GM18526 (cell line): ENCODE measurements around the gene PALM.

Experiments used
- POLR2A ChIP-seq: IDR thresholded peaks from 3 replicates; pipeline ENCODE4 v1.6.1; 2011; ENCODE audit not compliant: insufficient read length; ENCODE audit errors: extremely low read depth

PALM gene

DNA sequence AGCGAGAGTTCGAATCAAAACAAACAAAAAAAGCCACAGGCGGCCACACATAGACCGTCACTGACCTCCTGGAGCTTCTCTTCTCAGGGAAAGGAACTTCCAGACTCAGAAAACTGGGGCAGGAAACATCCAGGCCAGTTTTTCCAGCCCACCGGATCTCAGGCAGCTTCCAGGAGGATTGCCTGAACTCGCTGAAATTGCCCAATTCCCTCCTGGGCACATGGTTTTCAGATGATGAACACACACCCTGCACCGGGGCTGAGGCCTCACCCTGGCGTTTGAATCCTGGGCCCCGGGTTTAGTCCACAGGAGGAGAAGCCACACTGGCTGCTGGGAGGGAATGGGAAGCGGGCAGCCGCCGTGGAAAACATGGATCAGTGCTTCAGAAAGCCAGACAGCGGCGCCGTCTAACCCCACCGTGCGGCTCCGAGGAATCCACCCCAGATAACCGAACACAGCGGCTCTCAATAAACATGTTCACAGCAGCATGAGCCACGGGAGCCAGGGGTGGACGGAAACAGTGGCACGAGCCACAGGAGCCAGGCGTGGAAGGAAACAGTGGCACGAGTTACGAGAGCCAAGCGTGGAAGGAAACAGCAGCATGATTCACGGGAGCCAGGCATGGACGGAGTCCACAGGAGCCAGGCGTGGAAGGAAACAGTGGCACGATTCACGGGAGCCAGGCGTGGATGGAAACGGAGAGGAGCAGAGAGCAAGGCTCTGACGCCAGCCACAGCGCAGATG lies 70.3 kb downstream of the PALM start:
- TF ChIP-seq POLR2A = no peak

DNA sequence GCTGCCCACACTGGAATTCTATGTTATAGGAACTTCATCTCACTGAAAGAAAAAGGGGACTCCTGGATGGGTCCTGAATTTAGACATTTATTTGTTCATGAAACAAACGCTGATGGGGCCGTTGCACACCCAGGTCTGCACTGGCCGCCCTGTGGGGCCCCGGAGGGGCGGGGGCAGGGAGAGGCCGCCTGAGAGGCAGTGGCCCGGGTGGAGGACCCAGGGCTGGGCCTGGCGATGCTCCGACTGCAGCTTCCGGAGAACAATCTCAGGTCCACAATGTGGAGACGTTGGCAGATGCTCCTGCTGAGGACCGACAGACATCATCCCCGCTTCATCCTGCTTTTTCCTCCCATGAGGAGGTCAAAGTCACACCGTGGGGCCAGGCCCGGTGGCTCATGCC lies 72.2 kb downstream of the PALM start:
- no peak for TF ChIP-seq POLR2A

- TF ChIP-seq POLR2A = no peak
Measured at GRCh38 chr19:781800-782184, 73.1 kb downstream of the PALM start.

GRCh38 chr19:782185-782877 lies 73.6 kb downstream of the PALM start:
- TF ChIP-seq POLR2A = no peak

- no peak for TF ChIP-seq POLR2A
Measured at GRCh38 chr19:782878-783668, 74.3 kb downstream of the PALM start.

DNA sequence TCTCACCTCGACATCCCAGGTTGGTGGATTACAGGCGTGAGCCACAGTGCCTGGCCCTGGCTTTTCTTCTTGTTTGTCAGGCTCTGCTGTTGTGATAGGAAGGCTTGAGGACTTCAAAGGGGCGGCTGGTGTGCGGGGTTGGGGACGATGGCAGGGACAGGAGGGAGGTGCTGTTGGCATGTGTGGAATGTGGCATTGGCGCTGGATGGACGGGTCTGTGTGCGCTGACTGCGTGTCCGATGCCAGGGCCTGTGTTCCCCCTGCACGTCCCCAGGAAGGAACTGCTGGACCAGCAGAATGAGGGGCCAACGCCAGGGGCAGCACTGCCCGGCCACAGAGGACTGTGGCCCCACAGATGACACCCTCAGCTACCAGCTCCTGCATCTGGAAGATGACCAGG lies 75.8 kb downstream of the PALM start:
- no peak for TF ChIP-seq POLR2A

GRCh38 chr19:787536-787935 lies 78.8 kb downstream of the PALM start:
- TF ChIP-seq POLR2A = no peak

DNA sequence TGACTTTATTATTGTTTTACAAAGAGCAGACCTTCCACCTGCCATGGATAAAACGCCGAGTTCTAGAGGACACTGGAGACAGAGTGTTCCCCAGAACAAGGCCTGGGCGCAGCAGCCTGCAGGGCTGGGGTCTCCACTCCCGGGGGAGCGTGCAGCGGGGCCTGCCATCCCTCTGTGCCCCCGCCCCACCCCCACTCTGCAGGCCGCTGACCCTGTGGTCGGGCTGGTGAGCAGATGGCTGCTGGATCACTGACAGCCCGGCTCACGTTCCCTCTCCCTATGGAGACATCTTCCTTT lies 79.9 kb downstream of the PALM start:
- TF ChIP-seq POLR2A = no peak

GRCh38 chr19:788983-789700 lies 80.4 kb downstream of the PALM start:
- no peak for TF ChIP-seq POLR2A

DNA sequence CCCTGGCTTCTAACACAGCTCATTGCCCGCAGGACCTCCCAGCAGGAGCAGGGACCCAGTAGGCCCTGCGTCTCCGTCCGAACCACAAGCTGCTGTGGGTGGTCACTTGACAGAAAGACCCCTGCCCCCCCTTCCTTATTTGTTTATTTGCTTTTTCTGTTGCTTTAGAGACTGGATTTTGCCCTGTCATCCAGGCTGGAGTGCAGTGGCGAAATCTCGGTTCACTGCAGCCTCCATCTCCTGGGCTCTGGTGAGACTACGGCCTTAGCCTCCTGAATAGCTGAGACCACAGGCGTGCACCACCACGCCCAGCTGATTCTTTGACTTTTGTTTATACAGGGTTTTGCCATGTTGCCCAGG lies 80.9 kb downstream of the PALM start:
- no peak for TF ChIP-seq POLR2A

DNA sequence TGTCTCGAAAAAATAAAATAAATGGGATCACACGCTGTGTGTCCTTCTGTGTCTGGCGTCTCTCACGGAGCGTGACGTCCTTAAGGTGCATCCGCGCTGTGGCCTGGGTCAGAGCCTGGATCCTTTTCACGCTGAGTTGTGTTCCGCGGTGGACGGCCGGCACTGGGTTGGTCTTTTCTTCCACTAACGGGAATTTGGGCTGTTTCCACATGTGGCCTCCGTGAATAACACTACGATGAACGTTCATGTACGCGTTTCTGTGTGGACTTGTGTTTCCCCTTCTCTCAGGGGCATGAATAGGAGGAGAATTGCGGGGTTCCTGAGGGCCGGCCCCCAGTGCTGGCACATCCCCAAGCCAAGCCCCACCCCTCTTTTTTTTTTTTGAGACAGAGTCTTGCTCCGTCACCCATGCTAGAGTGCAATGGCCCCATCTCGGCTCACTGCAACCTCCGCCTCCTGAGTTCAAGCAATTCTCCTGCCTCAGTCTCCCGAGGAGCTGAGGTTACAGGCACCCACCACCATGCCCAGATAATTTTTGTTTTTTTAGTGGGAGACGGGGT lies 82.4 kb downstream of the PALM start:
- TF ChIP-seq POLR2A = no peak

GRCh38 chr19:791567-792305 lies 83.0 kb downstream of the PALM start:
- no peak for TF ChIP-seq POLR2A

DNA sequence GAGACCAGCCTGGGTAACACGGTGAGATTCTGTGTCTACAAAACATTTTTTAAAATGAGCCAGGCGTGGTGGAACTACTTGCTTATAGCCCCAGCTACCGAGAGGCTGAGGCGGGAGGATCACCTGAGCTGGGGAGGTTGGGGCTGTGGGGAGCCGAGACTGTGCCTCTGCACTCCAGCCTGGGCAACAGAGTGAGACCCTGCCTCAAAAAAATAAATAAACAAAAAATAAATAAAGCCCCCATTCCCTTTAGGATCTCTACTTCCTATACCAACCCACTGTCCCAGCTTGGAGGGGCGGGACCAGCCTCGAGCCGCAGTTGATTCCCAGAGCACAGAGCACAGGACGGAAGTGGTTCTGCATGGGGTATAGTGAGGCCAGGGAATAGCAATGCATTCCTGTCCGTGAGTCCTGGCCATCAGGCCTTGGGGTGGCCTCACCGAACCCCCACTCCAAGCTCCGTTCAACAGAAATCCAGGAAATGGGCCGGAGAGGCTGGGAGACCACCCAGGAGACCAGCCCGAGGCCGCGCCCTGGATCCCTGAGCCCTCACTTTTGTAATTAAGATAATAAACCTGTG lies 83.7 kb downstream of the PALM start:
- no peak for TF ChIP-seq POLR2A

DNA sequence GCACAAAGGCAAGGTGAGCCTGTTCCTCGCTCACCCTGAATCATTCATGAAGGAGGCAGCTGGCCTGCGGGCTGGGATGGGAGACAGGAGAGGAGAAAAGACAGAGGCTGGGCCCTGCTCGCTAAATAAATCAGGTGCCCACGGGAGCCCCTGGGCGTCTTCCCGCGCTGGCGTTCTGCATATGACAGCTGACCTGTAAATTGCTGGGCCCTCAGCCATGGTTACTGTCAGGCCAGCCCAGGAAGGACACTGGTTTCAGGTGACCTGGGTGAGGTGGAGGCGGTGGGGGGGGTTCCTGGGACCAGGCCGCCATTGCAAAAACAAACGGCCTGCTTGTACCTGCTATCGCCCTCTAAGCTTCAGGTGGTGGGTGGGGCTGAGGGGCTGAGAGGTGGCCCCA lies 85.1 kb downstream of the PALM start:
- TF ChIP-seq POLR2A = no peak
